PFSK-1 (cell line): ENCODE results near the gene GNG7.

ENCODE experiments used
- POLR2AphosphoS5 ChIP-seq: IDR thresholded peaks from 2 replicates; pipeline ENCODE4 v1.6.1; 2012; ENCODE audit warnings: low read depth, mild to moderate bottlenecking, control low read depth, low read length, moderate library complexity
- REST ChIP-seq, 2 experiments: IDR thresholded peaks; 2 replicates each; pipeline versions ENCODE4 v1.6.1 to v1.8.0; 2011 to 2012; ENCODE audit warnings: low read depth in 2 of 2, low read length in 2 of 2, control low read depth in 1 of 2, inconsistent platforms in 1 of 2, mild to moderate bottlenecking in 1 of 2, moderate library complexity in 1 of 2; ENCODE audit not compliant: insufficient read depth in 1 of 2
- SIN3A ChIP-seq: IDR thresholded peaks from 2 replicates; pipeline ENCODE4 v1.6.1; 2012; ENCODE audit warnings: mild to moderate bottlenecking, low read length, moderate library complexity, borderline replicate concordance; ENCODE audit not compliant: insufficient read depth
- TAF1 ChIP-seq: IDR thresholded peaks from 2 replicates; pipeline ENCODE4 v1.6.1; 2012; ENCODE audit warnings: low read length, control low read depth, borderline replicate concordance; ENCODE audit not compliant: insufficient read depth

GRCh38 chr19:2495651-2496316 is 206.7 kb downstream of the GNG7 start:
- no peak for TF ChIP-seq REST (IDR thresholded peaks at IDR 0.05; ENCODE audit: insufficient read depth in 1 of 2, low read depth in 2 of 2, low read length in 2 of 2)
- no peak for TF ChIP-seq POLR2AphosphoS5
- TF ChIP-seq TAF1 = no peak
- no peak for TF ChIP-seq SIN3A
